HUDEP-2 (cell line): Measurements from ENCODE around the gene MIA2.
A peak's percentile ranks its signal among the peaks of the same experiment; 100 is the strongest.
"Not testable (repeated sequence)": the region's sequence is repeated elsewhere in the genome, so short reads cannot be mapped to it uniquely, and the experiment has no call there.

ENCODE experiments used
- DNase-seq, 76 experiments: peaks; one replicate each; lab custom pipeline; 2025; ENCODE audit not compliant: unreplicated experiment in 76 of 76; lab: John Stamatoyannopoulos, UW

The MIA2 gene

GRCh38 chr14:39233680-39234326 is at the start of gene MIA2:
TSS of gene MIA2 (plus strand) at chr14:39233915. CDS start at chr14:39234115, 200 bp downstream.
- DNase-seq = no peak

DNA sequence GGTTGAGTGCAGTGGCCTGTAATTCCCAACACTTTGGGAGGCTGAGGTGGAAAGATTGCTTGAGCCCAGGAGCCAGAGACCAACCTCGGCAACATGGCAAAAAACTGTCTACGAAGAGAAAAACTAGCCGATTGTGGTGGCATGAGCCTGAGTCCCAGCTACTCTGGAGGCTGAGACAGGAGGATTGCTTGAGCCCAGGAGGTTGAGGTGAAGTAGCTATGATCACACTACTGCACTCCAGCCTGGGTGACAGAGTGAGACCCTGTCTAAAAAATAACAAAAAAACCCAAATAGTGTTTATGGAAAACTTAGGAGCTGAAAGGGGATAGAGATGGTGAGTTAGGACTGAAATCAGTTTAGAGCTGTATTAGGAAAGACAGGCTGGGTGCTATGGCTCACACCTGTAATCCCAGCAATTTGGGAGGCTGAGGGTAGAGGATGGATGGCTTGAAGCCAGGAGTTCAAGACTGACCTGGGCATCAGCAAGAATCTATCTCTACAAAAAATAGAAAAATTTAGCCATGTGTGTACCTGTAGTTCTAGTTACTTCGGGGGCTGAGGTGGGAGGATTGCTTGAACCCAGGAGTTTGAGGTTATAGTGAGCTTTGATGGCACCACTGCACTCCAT is 49.0 kb upstream of the MIA2 start:
- DNase-seq = no peak

- no peak for DNase-seq
These were observed 48.3 kb upstream of the MIA2 start for GRCh38 chr14:39185256-39186049.

DNA sequence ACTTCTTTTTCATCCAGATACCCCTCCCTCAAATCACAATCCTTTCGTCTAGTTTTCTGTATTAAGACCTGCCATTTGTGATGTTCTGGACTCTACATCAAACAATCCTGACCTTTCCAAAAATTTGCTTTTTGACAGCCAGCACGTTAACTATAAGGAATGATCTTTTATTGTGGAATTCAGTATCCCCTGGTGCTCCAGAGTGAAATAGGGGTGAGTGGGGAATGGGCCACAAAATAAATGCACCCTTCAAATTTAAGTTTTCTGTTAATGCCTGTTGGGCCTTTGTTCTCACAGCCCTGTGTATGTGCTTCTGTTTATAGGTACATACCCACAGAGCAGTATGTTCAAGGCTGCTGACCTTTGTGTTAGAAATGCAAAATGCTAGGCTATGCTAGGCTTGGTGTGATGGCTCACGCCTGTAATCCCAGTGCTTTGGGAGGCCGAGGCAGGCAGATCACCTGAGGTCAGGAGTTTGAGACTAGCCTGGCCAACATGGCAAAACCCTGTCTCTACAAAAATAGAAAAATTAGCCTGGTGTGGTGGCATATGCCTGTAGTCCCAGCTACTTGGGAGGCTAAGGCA is 46.7 kb upstream of the MIA2 start:
- DNase-seq = no peak

- DNase-seq = peak in 20 of 76 experiments; percentile 4 to 33 (median 14)
These were observed 29.8 kb upstream of the MIA2 start for GRCh38 chr14:39203659-39204606.

DNA sequence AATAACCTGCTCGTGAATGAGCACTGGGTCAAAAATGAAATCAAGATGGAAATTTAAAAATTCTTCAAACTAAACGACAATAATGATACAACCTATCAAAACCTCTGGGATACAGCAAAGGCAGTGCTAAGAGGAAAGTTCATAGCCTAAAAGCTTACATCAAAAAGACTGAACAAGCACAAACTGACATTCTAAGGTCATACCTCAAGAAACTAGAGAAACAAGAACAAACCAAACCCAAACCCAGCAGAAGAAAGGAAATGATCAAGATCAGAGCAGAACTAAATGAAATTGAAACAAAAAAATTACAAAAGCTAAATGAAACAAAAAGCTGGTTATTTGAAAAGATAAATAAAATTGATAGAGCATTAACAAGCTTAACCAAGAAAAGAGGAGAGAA is 26.3 kb upstream of the MIA2 start:
- DNase-seq = not testable (repeated sequence)

GRCh38 chr14:39211109-39211741 is 22.5 kb upstream of the MIA2 start:
- DNase-seq = no peak

- DNase-seq = no peak
These were observed 21.7 kb upstream of the MIA2 start for GRCh38 chr14:39212034-39212433.

GRCh38 chr14:39212693-39213092 is 21.0 kb upstream of the MIA2 start:
- no peak for DNase-seq

- peak in 2 of 76 experiments; percentile 6 to 8 for DNase-seq
These were observed 16.4 kb upstream of the MIA2 start for GRCh38 chr14:39217214-39217879.

DNA sequence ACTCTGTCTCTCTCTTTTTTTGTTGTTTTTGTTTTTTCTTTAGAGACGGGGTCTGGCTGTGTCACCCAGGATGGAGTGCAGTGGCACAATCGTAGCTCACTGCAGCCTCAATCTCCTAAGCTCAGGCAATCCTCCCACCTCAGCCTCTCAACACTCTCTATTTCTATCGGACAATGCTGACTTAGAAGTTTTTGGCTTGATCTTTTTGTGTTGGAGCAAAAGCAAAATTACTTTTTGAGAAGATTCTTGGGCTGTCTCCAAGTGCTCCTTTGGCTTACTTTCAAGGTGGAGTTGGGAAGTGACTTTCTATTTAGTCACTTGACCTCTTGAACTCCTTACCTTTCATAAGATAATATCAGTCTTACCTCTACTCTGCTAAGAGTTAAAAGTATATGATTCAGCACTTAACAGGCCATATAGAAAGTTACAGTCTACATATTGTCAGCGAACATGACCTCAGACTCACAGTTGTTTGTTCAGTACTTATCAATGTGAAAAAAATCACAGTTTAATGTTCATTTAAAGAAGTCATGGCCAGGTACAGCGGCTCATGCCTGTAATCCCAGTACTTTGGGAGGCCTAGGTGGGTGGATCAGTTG is 15.4 kb upstream of the MIA2 start:
- no peak for DNase-seq

GRCh38 chr14:39219075-39219499 is 14.6 kb upstream of the MIA2 start:
- DNase-seq = no peak

- not testable (repeated sequence) for DNase-seq
These were observed 13.2 kb upstream of the MIA2 start for GRCh38 chr14:39220473-39220872.

- DNase-seq = no peak
These were observed 5.7 kb upstream of the MIA2 start for GRCh38 chr14:39228044-39228443.

DNA sequence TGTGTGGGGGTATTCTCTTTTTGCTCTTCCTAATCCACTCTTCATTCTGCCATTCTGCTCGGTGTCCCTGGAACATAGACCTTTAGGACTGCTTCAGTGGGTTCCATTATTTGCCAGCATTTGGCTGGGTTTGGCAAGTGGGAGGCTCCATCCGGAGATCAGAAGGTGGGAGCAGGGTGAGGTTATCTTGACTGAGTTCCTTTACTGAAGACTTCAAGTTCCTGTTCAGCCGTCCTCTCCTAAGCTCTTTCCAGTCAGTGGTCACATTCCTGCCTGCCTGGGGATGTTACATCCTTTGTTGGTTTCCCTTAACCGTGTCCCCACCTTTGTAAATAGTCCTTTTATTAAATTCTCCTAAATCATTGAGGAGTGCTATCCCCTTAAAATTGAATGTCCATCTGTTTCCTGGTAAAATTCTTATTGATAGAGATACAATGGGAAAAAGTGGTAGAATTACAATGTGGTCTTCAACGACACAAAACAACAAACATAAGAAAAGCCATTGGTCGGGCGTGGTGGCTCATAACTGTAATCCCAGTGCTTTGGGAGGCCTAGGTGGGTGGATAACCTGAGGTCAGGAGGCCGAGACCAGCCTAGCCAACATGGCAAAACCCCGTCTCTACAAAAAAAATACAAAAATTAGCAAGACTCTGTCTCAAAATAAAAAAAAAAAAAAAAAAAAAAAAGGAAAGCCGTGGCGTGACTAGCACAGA is 5.0 kb upstream of the MIA2 start:
- DNase-seq = no peak

GRCh38 chr14:39229222-39229543 is 4.5 kb upstream of the MIA2 start:
- DNase-seq = no peak

DNA sequence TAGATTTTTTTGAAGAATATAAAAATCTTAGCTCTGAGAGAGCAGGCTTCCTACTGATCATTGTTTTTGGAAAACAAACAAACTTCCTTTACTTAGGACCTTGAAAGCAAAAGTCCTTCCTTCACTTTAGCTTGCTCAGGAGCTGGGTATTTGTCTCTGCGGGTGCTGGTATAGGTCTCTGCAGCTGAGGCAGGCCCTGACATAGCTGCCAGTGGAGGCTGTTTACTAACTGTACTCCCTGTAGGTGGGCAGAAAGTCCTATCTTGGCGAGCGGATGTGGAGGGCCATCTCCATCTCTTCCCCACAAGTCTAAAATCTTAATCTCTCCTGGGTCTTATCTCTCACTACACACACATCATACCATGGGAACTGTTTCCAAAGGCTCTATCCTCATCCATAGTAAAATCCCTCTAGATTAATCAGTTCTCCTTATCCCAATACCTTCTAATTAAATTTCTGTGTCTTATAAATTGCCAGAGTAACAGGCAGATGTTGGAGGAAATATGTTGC is 4.1 kb upstream of the MIA2 start:
- no peak for DNase-seq

- DNase-seq = no peak
These were observed 3.2 kb upstream of the MIA2 start for GRCh38 chr14:39230416-39231035.
